B cell (primary cell): ENCODE results near the gene GANAB. TPM values are rescaled to one million over a fixed set of nuclear protein-coding genes. Genes with fewer than 3 reads are reported as not detected.

ENCODE experiments used
- ATAC-seq: fragments of 200-7000 bp; cut with Tn5 transposase; one replicate; pipeline ENCODE4 v1.10.0; 2021; ENCODE audit warnings: low read depth, mild to moderate bottlenecking, moderate number of reproducible peaks, moderate library complexity
- CTCF ChIA-PET: fragments of 350-600 bp; sonication (Branson Sonifier 250); formaldehyde crosslinking; loops from one replicate; lab custom pipeline; 2021; ENCODE audit warnings: antibody characterized with exemption, inconsistent platforms; lab: Charles Lee
- POLR2A ChIA-PET: fragments of 350-600 bp; sonication (Branson Sonifier 250); formaldehyde crosslinking; loops from one replicate; lab custom pipeline; 2021; ENCODE audit warnings: antibody characterized with exemption; lab: Charles Lee
- DNase-seq: peaks from one replicate; pipeline ENCODE4 v3.0.0; 2013
- H2AFZ ChIP-seq: 2 replicates; pipeline ENCODE4 v1.6.1; 2012; ENCODE audit warnings: mild to moderate bottlenecking, low read depth, low read length; ENCODE audit not compliant: insufficient read depth, poor library complexity, severe bottlenecking
- H3K27ac ChIP-seq, 2 donors: 1 replicate in 1 of 2; 2 replicates in 1 of 2; pipeline ENCODE4 v1.5.1; 2012 to 2013; ENCODE audit warnings: low read length in 2 of 2, mild to moderate bottlenecking in 2 of 2, moderate library complexity in 1 of 2
- H3K27me3 ChIP-seq, 4 experiments: fragments of 200-600 bp in 1 of 4; sonication (generic) in 1 of 4; replicated peaks in 1 of 4; 1 replicate in 2 of 4; 2 replicates in 2 of 4; pipeline versions ENCODE4 v1.6.1 to v1.7.0; 2013 to 2016; ENCODE audit warnings: low read length in 3 of 4, mild to moderate bottlenecking in 2 of 4, mixed read lengths in 1 of 4, moderate library complexity in 1 of 4; ENCODE audit not compliant: insufficient read depth in 4 of 4, control insufficient read depth in 3 of 4; ENCODE audit errors: control extremely low read depth in 1 of 4
- H3K36me3 ChIP-seq, 2 experiments: replicated peaks in 1 of 2; 1 replicate in 1 of 2; 2 replicates in 1 of 2; pipeline versions ENCODE4 v1.6.1 to v1.7.1; 2013; ENCODE audit warnings: low read length in 1 of 2; ENCODE audit not compliant: insufficient read depth in 2 of 2, control insufficient read depth in 1 of 2; ENCODE audit errors: control extremely low read depth in 1 of 2, extremely low read depth in 1 of 2
- H3K4me1 ChIP-seq, 2 donors: fragments of 200-600 bp in 1 of 2; sonication (generic) in 1 of 2; 1 replicate in 1 of 2; 2 replicates in 1 of 2; pipeline versions ENCODE4 v1.5.1 to v1.6.1; 2013 to 2017; ENCODE audit warnings: low read length in 2 of 2; ENCODE audit not compliant: control insufficient read depth in 2 of 2, insufficient read depth in 2 of 2
- H3K4me2 ChIP-seq: replicated peaks from 2 replicates; pipeline ENCODE3; 2012; ENCODE audit warnings: mild to moderate bottlenecking, low read depth, low read length; ENCODE audit not compliant: poor library complexity, severe bottlenecking
- H3K4me3 ChIP-seq, 5 experiments: fragments of 200-600 bp in 1 of 5; sonication (generic) in 1 of 5; 1 replicate in 3 of 5; 2 replicates in 2 of 5; pipeline versions ENCODE4 v1.5.1 to v1.7.0; 2011 to 2016; ENCODE audit warnings: low read length in 4 of 5, mild to moderate bottlenecking in 4 of 5, low read depth in 2 of 5, control low read depth in 1 of 5, moderate library complexity in 1 of 5; ENCODE audit not compliant: insufficient read depth in 1 of 5; ENCODE audit errors: control extremely low read depth in 1 of 5, extremely low read depth in 1 of 5
- H3K79me2 ChIP-seq: fragments of 200-600 bp; sonication (generic); one replicate; pipeline ENCODE4 v1.6.0; 2016; ENCODE audit warnings: low read length; ENCODE audit not compliant: control insufficient read depth, insufficient read depth
- H3K9ac ChIP-seq: fragments of 200-600 bp; sonication (generic); 2 replicates; pipeline ENCODE4 v1.6.1; 2017; ENCODE audit warnings: mild to moderate bottlenecking, low read length, moderate library complexity
- H3K9me3 ChIP-seq, 3 donors: one replicate each; pipeline versions ENCODE4 v1.6.1 to v1.7.1; 2013; ENCODE audit warnings: low read length in 2 of 3; ENCODE audit not compliant: control insufficient read depth in 2 of 3, insufficient read depth in 1 of 3; ENCODE audit errors: control extremely low read depth in 1 of 3
- H4K20me1 ChIP-seq: 2 replicates; pipeline ENCODE4 v1.6.0; 2012; ENCODE audit warnings: mild to moderate bottlenecking, low read length; ENCODE audit not compliant: insufficient read depth, control insufficient read depth, poor library complexity, severe bottlenecking
- H3K27ac Mint-ChIP-seq: one replicate; pipeline ENCODE4 v1.8.0; 2021; ENCODE audit warnings: mixed read lengths
- H3K27me3 Mint-ChIP-seq: one replicate; pipeline ENCODE4 v1.8.0; 2021; ENCODE audit warnings: mixed read lengths
- H3K4me1 Mint-ChIP-seq: one replicate; pipeline ENCODE4 v1.8.0; 2021; ENCODE audit warnings: mixed read lengths
- H3K4me3 Mint-ChIP-seq: one replicate; pipeline ENCODE4 v1.8.0; 2021; ENCODE audit warnings: mixed read lengths
- H3K9me3 Mint-ChIP-seq: one replicate; pipeline ENCODE4 v1.8.0; 2022; ENCODE audit warnings: mixed read lengths; ENCODE audit not compliant: insufficient read depth
- EZH2 ChIP-seq: IDR thresholded peaks from 2 replicates; pipeline ENCODE4 v1.6.1; 2012; ENCODE audit warnings: borderline replicate concordance, low read depth, mild to moderate bottlenecking, moderate library complexity, low read length; ENCODE audit not compliant: insufficient read depth, poor library complexity, severe bottlenecking
- WGBS: methylation state at CpG from one replicate; pipeline ENCODE4 v1.1.5; 2013; ENCODE audit warnings: missing lambda C conversion rate; ENCODE audit not compliant: insufficient coverage; 5-methylcytosine and 5-hydroxymethylcytosine counted together
- intact Hi-C: fragments of 100-400 bp; cut with micrococcal nuclease; formaldehyde crosslinking; loops from one replicate; pipeline ENCODE4 v1.10.0; 2022
- polyA plus RNA-seq: library from polyadenylated mRNA; depleted of rRNA; stranded (reverse); fragments of >200 nt; gene quantifications from 2 replicates; pipeline ENCODE4 v1.2.3, GENCODE V29; 2012
- total RNA-seq, 2 donors: library from RNA; stranded (reverse); fragments of 120-200 nt in 1 of 2; gene quantifications; 1 replicate in 1 of 2; 2 replicates in 1 of 2; pipeline versions ENCODE4 v1.2.3 to v1.2.4, GENCODE V29; 2013 to 2022
- TF ChIP-seq, protein P1 (sequence below): fragments of 200-600 bp; IDR thresholded peaks from one replicate; pipeline ENCODE4 v1.8.0; 2022; ENCODE audit warnings: antibody characterized with exemption, mild to moderate bottlenecking

Gene GANAB
- total and polyA plus RNA-seq, 2 donors (not counting 1 experiment from before 2014, with no cell fraction given), result 98.7 to 204 TPM

DNA sequence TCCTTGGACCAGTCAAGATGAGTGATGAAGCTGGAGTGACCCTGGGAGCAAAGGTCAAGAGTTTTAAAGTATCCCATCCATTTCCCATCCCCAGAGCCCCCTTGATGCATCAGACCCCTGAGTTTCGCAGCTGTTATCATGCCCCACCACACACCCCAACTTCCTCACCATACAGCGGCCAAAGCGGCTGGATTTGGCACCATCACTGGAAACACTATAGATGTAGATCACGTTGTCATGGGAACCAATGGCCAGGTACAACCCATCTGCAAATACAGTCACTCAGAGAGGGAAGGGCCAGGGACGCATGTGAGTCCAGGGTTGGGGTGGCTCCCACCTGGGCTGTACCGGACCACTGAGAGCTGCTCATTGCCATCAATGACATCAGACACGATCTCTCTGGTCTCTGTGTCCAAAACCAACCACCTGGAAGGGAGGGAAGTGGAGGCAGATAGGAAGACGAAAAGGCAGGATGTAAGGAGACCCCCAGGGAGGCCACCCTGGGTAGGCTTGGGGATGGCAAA is 42.6 kb downstream of the GANAB start:
- Histone ChIP-seq H3K4me1 (peaks cover 18 to 41% of the 10 kb centered on the region in 2 donors), H3K4me2 (no peak overlapping the region), H3K9ac (no peak overlapping the region), H3K79me2 (peaks cover 60% of the 10 kb centered on the region), H3K27ac (no peak overlapping the region), H3K36me3 (peaks cover 0 to 43% of the 10 kb centered on the region in 2 experiments), H2AFZ (no peak overlapping the region), H3K4me3 (no peak overlapping the region), H3K27me3 (no peaks in the 10 kb centered on the region), H3K9me3 (peaks cover 0 to 3% (median 0%) of the 10 kb centered on the region in 3 donors), H4K20me1 (peaks cover 7% of the 10 kb centered on the region)
- Mint-ChIP-seq H3K27ac (peak overlapping the region; percentile 82), H3K9me3 (no peaks in the 10 kb centered on the region), H3K4me3 (peak overlapping the region; percentile 97), H3K4me1 (peaks cover 44% of the 10 kb centered on the region), H3K27me3 (no peaks in the 10 kb centered on the region)
- DNase-seq (no peak), ATAC-seq (no peak)
- intact Hi-C loops, result no loop called here
- CTCF ChIA-PET, result interaction anchor here (0.8 to 2.5 kb wide), 3 partner anchors 12 to 179 kb away, joined by 3 to 13 read pairs (median 5); partner anchors contain the start of genes LBHD1, TUT1 and UQCC3
- POLR2A ChIA-PET, result interaction anchor here (0.8 to 1.2 kb wide), 4 partner anchors 11 to 106 kb away, joined by 3 to 9 read pairs (median 4); partner anchors contain the start of gene TUT1
- TF ChIP-seq, protein P1, sequence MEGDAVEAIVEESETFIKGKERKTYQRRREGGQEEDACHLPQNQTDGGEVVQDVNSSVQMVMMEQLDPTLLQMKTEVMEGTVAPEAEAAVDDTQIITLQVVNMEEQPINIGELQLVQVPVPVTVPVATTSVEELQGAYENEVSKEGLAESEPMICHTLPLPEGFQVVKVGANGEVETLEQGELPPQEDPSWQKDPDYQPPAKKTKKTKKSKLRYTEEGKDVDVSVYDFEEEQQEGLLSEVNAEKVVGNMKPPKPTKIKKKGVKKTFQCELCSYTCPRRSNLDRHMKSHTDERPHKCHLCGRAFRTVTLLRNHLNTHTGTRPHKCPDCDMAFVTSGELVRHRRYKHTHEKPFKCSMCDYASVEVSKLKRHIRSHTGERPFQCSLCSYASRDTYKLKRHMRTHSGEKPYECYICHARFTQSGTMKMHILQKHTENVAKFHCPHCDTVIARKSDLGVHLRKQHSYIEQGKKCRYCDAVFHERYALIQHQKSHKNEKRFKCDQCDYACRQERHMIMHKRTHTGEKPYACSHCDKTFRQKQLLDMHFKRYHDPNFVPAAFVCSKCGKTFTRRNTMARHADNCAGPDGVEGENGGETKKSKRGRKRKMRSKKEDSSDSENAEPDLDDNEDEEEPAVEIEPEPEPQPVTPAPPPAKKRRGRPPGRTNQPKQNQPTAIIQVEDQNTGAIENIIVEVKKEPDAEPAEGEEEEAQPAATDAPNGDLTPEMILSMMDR, result no peak
- no peak for TF ChIP-seq EZH2
- 78% methylated on average over 3 of the region's 8 CpGs for WGBS

DNA sequence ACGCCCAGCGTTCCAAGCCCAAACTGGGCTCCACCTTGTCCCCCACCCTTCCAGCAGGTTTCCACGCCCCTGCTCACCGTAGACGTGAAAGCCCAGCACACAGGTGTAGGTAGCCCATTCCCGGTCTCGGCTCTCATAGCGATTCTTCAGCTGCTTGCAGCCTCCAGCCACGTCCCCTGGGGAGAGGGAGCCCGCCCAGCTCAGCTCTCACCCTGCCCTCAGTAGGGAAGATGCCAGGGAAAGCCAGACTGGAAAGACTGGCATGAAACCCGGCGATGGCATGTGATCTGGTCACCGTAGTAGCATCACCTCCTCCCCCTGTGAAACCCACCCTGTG is 43.4 kb downstream of the GANAB start:
- TF ChIP-seq, protein P1, result no peak
- TF ChIP-seq EZH2, result no peak
- Histone ChIP-seq H3K36me3 (peaks cover 0 to 39% of the 10 kb centered on the region in 2 experiments), H3K9me3 (peaks cover 0 to 3% (median 0%) of the 10 kb centered on the region in 3 donors), H3K4me3 (peak overlapping the region in 1 of 5 experiments; percentile 88), H3K4me2 (peak overlapping the region; percentile 94), H4K20me1 (peaks cover 7% of the 10 kb centered on the region), H3K27ac (no peak overlapping the region), H3K27me3 (no peaks in the 10 kb centered on the region), H2AFZ (no peak overlapping the region), H3K9ac (no peak overlapping the region), H3K79me2 (peaks cover 52% of the 10 kb centered on the region), H3K4me1 (peaks cover 24 to 48% of the 10 kb centered on the region in 2 donors)
- ChIA-PET POLR2A (interaction anchor here (0.5 to 3.1 kb wide), 5 partner anchors 11 to 238 kb away, joined by 3 to 18 read pairs (median 4); partner anchors contain the start of gene TUT1), CTCF (interaction anchor here (0.6 to 2.5 kb wide), 3 partner anchors 11 to 90 kb away, joined by 3 to 13 read pairs (median 3); partner anchors contain the start of genes LBHD1, TUT1 and UQCC3)
- Mint-ChIP-seq H3K27ac (peak overlapping the region; percentile 82), H3K27me3 (no peaks in the 10 kb centered on the region), H3K4me3 (peak overlapping the region; percentile 97), H3K9me3 (no peaks in the 10 kb centered on the region), H3K4me1 (peaks cover 51% of the 10 kb centered on the region)
- over 99% methylated on average over 12 of the region's 13 CpGs for WGBS
- DNase-seq (no peak), ATAC-seq (no peak)
- intact Hi-C loops, result no loop called here
